Stimulated activated naive CD8-positive, alpha-beta T cell treated with anti-CD3 and anti-CD28 coated beads, Interleukin-15, Interleukin-2, amounts not matched to agents 100 ng/mL and 50 ng/mL, for 24 hours (primary cell): Measurements from ENCODE around the gene HOXB4.

Source experiments
- H3K27ac Mint-ChIP-seq: one replicate; pipeline ENCODE4 v1.8.0; 2021; ENCODE audit warnings: mild to moderate bottlenecking, mixed read lengths
- H3K27me3 Mint-ChIP-seq: one replicate; pipeline ENCODE4 v1.8.0; 2021; ENCODE audit warnings: mixed read lengths
- H3K36me3 Mint-ChIP-seq: one replicate; pipeline ENCODE4 v1.8.0; 2021; ENCODE audit warnings: low read depth, mixed read lengths
- H3K4me1 Mint-ChIP-seq: one replicate; pipeline ENCODE4 v1.8.0; 2021; ENCODE audit warnings: low read depth, mixed read lengths
- H3K4me3 Mint-ChIP-seq: one replicate; pipeline ENCODE4 v1.8.0; 2021; ENCODE audit warnings: mild to moderate bottlenecking, mixed read lengths
- H3K9me3 Mint-ChIP-seq: one replicate; pipeline ENCODE4 v1.8.0; 2021; ENCODE audit warnings: mixed read lengths

Gene HOXB4

GRCh38 chr17:48617471-48618255 is 39.5 kb upstream of the HOXB4 start:
- H3K27ac Mint-ChIP-seq: no peak overlapping the region
- no peak overlapping the region for H3K4me3 Mint-ChIP-seq
- peaks cover 49% of the 10 kb centered on the region for H3K4me1 Mint-ChIP-seq
- H3K9me3 Mint-ChIP-seq: no peaks in the 10 kb centered on the region
- peaks cover 91% of the 10 kb centered on the region for H3K27me3 Mint-ChIP-seq
- no peaks in the 10 kb centered on the region for H3K36me3 Mint-ChIP-seq

DNA sequence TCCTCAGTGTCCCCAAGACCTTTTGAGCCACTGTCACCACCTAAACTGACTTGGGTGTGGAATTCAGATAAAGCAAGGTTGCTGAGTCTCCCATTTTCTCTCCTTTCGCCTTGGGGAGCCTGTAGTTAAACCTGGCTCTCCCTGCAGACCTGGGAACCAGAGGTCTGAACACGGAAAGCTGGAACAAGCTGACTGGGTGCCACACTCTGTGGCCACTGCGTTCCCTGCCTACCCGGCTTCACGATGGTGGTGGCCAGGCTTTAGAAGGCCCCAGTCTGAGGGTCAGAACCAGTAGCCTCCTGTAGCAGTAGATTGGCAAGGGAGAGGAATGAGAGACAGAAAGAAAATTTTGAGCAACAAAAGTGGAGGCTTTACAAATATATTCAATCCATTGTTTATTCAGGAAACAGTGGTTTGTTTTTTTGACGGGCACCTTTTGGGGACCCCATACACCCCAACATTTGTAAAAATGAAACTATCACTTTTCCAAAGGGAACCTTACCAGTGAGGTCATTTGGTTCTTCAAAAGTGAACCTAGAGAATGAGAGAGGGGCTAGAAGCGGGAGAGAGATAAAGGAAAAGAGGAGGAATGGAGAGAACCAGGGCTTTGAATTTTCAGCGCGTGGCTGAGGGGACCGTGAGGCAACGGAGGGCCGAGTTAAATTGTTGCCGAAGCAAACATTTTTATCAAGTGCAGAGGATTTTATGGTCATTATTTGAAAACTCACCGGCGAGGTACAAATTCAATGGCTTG is 38.7 kb upstream of the HOXB4 start:
- Mint-ChIP-seq H3K4me3 (peak overlapping the region; percentile 9), H3K9me3 (no peaks in the 10 kb centered on the region), H3K27ac (no peak overlapping the region), H3K36me3 (no peaks in the 10 kb centered on the region), H3K4me1 (peaks cover 55% of the 10 kb centered on the region), H3K27me3 (peaks cover 88% of the 10 kb centered on the region)

- no peak overlapping the region for H3K27ac Mint-ChIP-seq
These were observed 38.0 kb upstream of the HOXB4 start for GRCh38 chr17:48615963-48616716.

DNA sequence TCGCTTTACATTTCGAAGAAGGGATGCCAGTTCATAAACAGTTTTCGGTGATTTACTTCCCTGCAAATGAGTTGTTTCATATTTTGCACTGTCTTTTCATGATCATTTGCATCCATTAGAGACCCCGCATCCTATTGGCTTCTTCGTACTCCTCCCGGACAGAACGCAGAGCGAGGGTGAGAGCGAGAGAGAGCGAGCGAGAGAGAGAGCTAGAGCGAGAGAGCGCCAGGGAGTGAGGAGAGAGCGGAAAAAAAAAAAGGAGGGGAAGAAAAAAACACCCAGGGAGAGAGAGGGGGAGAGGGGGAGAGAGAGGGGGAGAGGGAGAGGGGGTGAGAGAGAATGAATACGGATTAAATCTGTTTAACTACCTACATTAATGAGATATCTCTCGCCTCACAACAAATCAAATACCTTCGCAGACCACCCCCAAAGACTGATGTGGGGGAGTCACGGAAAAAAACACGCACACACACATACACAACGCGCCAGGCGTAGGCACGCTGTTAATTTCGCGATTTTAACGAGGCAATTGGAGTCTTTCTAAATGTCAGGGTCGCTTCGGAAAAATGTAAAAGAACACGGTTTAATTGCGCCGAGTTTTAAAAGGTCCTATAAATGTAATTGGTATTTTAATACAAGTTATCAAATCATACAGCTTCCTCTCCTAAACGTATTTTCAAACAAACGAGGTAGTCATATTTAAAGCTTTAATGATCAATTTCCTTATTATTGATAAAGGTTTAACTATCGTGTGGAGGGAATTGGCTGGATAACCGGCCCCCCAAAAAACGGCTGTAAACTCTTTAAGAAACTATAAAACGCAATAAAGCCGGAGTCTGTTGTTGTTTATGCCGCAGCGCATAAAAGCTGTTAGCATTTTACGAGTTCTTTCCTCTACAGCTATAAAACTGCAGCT is 37.2 kb upstream of the HOXB4 start, which contains the start of gene HOXB8:
Gene HOXB8 (minus strand): TSS at position 246 of the 916 bp plus-strand sequence. CDS start 588 bp downstream, outside the sequence.
- H3K36me3 Mint-ChIP-seq: no peaks in the 10 kb centered on the region
- no peaks in the 10 kb centered on the region for H3K9me3 Mint-ChIP-seq
- H3K27ac Mint-ChIP-seq: peak within 1 kb of the TSS; percentile 67
- H3K27me3 Mint-ChIP-seq: peaks cover 86% of the 10 kb centered on the region
- peak within 1 kb of the TSS; percentile 54 for H3K4me3 Mint-ChIP-seq
- peaks cover 69% of the 10 kb centered on the region for H3K4me1 Mint-ChIP-seq

More at GRCh38 chr17:48615963-48616716, 38.0 kb upstream of the HOXB4 start:
- Mint-ChIP-seq H3K4me3 (no peak overlapping the region), H3K36me3 (no peaks in the 10 kb centered on the region), H3K4me1 (peaks cover 63% of the 10 kb centered on the region), H3K27me3 (peaks cover 88% of the 10 kb centered on the region), H3K9me3 (no peaks in the 10 kb centered on the region)

DNA sequence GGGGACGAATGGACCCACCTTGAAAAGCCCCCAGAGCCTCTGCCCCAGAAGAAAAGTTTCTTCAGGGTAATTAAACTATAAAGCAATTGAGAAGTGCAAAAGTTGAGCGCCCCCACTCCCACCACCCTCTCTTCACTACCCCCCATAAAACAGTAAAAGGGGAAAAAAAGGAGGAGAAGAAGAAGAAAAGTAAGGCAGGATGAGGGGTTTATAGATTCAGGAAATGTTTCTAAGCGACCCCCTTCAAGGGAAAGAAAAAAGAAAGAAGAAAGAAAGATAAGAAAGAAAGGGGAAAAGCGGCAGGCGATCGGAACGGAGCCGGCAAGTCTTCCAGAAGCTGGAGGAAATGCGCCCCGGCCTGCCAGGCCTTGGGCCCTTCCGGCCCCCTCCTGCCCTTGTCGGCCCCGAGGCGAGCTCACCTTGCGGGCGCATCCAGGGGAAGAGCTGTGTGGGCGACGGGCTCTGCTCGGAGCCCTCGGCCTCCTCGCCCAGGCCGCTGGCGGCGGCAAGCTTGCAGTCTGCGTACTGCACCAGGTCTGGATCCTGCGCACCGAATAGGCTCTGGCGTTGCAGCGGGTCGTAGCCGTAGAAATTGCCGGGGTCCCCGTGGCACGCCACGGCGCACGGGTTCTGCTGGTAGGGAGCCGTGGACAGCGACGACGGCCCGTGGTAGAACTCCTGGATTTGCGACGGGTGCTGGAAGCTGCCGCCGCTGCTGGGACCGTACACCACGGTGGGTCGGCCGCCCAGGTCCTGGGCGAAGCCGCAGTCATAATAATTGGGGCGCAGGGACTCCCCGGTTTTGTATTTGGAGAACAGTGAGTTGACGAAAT is 35.9 kb upstream of the HOXB4 start:
- Mint-ChIP-seq H3K27ac (no peak overlapping the region), H3K9me3 (no peaks in the 10 kb centered on the region), H3K4me1 (peaks cover 64% of the 10 kb centered on the region), H3K4me3 (peak overlapping the region; percentile 54), H3K36me3 (no peaks in the 10 kb centered on the region), H3K27me3 (peaks cover 81% of the 10 kb centered on the region)

GRCh38 chr17:48612854-48613691 is 34.9 kb upstream of the HOXB4 start:
- Mint-ChIP-seq H3K9me3 (no peaks in the 10 kb centered on the region), H3K36me3 (no peaks in the 10 kb centered on the region), H3K27me3 (peaks cover 79% of the 10 kb centered on the region), H3K4me1 (peaks cover 54% of the 10 kb centered on the region), H3K27ac (no peak overlapping the region), H3K4me3 (peak overlapping the region; percentile 81)

DNA sequence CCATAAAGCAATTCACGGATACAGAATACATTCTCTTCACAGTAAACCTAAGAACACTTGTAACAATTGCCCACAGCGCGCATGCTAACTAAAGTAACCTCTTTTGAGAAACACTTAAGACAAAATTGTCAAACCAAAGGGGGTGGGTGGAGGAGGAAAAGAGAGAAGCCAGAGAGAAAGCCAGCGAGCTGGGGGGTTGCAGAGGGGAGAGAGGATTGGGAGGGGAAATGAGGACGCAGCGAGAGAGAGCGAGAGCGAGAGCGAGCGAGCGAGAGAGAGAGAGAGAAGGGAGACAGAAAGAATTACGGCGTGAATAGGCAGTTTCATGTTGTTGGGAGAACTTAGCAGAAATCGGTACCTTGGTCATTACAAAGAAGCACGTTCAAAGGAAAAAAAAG is 34.3 kb upstream of the HOXB4 start:
- H3K36me3 Mint-ChIP-seq: no peaks in the 10 kb centered on the region
- no peaks in the 10 kb centered on the region for H3K9me3 Mint-ChIP-seq
- peaks cover 79% of the 10 kb centered on the region for H3K27me3 Mint-ChIP-seq
- peaks cover 53% of the 10 kb centered on the region for H3K4me1 Mint-ChIP-seq
- H3K27ac Mint-ChIP-seq: no peak overlapping the region
- peak overlapping the region; percentile 75 for H3K4me3 Mint-ChIP-seq

DNA sequence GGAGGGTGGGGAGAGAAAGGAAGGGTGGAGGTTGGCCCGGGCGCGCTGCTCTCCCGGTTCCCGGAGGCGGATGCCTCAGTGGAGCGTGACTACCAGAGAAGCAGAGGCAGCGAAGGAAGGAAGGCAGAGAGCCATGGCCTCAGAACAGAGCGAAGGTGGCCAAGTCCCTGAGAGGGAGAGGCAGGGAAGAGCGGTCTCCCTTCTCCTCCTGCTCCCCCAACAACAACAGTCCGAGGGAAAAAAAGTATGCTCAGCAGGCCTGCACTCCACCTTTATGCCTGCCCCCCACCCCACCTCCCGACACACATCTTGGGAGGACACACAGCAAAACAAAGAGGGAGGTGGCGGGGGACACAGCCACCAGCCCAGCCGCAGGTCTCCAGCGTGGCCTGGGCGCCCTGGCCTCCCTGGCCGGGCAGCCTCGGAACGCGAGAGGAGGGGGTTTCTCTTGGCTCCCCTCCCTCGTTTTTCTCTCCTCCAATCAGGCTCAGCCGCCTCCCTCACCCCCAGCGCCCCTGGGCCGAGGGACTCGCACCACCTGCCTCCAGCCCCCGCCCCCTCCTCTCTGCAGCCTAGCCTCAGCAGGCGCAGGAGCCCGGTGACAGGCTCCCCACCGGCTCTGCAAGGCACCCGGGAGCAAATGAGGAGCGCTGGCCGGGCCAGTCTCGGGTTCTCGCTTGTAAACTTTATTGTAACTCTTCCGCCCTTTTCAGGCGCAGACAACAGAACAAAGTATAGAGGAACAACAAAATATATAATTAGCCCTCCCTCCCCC is 33.7 kb upstream of the HOXB4 start:
- no peak overlapping the region for H3K27ac Mint-ChIP-seq
- H3K4me3 Mint-ChIP-seq: peak overlapping the region; percentile 91
- H3K9me3 Mint-ChIP-seq: no peaks in the 10 kb centered on the region
- no peaks in the 10 kb centered on the region for H3K36me3 Mint-ChIP-seq
- H3K27me3 Mint-ChIP-seq: peaks cover 79% of the 10 kb centered on the region
- H3K4me1 Mint-ChIP-seq: peaks cover 48% of the 10 kb centered on the region

DNA sequence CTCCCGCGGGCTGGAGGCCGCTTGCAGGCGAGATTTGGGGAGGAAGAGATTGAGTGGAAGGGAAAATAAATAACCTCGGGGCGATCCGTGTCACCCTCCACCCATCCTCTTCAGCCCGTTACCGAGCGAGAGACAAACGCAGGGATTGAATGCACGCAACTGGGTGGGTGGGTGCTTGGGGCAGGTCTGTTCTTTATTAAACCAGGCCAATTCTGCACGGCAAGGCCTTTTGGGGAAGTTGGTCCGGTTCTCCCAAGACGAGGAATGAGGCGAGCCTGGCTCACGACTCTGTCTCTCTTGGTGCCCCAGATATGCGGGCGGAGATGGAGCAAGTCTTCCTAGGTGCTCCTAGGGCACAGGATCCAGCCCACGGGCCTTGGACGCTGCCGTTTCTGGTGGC is 33.1 kb upstream of the HOXB4 start:
- no peaks in the 10 kb centered on the region for H3K36me3 Mint-ChIP-seq
- H3K27ac Mint-ChIP-seq: peak overlapping the region; percentile 89
- peaks cover 45% of the 10 kb centered on the region for H3K4me1 Mint-ChIP-seq
- H3K27me3 Mint-ChIP-seq: peaks cover 79% of the 10 kb centered on the region
- H3K4me3 Mint-ChIP-seq: peak overlapping the region; percentile 91
- no peaks in the 10 kb centered on the region for H3K9me3 Mint-ChIP-seq

DNA sequence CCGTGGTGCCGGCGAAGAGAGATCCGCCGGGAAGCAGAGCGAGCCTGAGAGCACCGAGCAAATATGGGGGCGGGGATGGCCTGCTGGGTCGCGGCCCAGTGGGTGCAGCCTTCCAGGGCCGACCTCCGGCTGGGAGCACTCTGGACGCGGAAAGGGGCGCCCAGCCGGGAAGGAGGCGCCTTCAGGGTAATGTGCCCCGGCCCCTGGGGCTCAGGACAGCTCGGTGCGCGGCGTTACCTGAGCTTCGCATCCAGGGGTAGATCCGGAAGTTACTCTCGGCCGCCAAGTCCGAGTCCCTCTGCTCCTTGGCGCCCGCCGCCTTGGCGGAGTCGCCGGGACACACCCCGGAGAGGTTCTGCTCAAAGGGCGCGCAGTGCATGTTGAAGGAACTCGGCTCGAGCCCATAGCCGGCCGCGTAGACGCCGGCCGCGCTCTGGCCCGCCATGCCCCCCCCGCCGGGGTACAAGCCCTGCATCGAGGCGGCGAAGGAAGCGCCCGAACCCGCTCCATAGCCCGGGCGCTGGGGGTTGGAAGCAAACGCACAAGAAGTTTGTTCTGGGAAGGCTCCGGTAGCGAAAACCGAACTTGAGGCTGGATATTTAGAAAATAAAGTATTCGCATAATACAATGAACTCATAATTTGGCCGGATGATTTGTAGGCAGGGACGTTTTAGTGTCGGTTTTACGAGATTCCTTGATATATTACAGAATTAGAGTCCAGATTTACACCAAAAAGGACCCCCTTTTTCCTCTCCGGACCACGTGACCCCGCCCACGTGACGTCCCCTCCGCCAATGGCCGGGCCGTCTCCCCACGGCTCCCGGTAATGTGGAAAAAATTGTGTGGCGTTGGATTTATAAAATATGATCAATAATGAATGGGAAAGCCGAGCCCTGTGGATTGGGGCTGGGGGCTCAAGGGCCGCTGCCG is 32.4 kb upstream of the HOXB4 start, which contains the start of gene HOXB7:
Gene HOXB7 (minus strand): TSS at position 736 of the 930 bp plus-strand sequence. CDS start 99 bp downstream, at position 637.
- Mint-ChIP-seq H3K4me3 (peak within 1 kb of the TSS; percentile 91), H3K27me3 (peaks cover 76% of the 10 kb centered on the region), H3K4me1 (peaks cover 45% of the 10 kb centered on the region), H3K9me3 (no peaks in the 10 kb centered on the region), H3K27ac (peak within 1 kb of the TSS; percentile 89), H3K36me3 (no peaks in the 10 kb centered on the region)

DNA sequence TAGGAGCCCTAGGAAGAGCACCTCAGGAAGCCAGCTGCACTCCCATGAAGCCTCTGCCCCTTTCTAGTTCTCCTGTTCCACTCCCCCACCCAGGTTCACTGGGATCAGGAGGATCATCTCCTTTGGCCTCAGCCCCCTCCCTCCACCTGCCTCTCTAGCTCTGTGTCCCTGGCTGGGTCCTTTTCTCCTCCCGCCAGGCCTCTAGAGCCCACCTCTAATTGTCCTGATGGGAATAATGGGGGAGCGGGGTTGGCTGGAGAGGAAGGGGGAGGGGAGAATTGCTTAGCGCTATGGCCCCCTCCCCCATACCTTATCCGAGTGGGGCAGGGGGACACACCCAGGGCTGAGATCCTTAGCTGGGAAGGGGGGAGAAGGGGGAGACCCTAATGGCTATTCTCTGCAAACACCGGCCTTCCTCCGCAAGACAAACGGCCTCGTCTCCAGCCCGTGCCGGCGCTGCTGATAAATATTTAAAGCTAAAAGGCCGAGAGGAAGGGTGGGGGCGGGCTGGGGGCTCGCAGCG is 31.7 kb upstream of the HOXB4 start:
- Mint-ChIP-seq H3K36me3 (no peaks in the 10 kb centered on the region), H3K4me1 (peaks cover 38% of the 10 kb centered on the region), H3K27me3 (peaks cover 73% of the 10 kb centered on the region), H3K4me3 (peak overlapping the region; percentile 91), H3K27ac (no peak overlapping the region), H3K9me3 (no peaks in the 10 kb centered on the region)
